Measurements from ENCODE around the gene SCUBE3.

Gene SCUBE3

GRCh38 chr6:35191889-35192288 lies 21.9 kb upstream of the SCUBE3 start:
- peaks cover 57% of the 10 kb centered on the region for H3K27me3 Mint-ChIP-seq
- H3K4me1 Mint-ChIP-seq, result no peaks in the 10 kb centered on the region
- no peak for ATAC-seq
- no peak overlapping the region for H3K27ac Mint-ChIP-seq
- no peak overlapping the region for H3K4me3 Mint-ChIP-seq
- H3K9me3 Mint-ChIP-seq, result no peaks in the 10 kb centered on the region
- no peaks in the 10 kb centered on the region for H3K36me3 Mint-ChIP-seq

GRCh38 chr6:35192301-35192860 lies 21.4 kb upstream of the SCUBE3 start:
- Mint-ChIP-seq H3K4me3 (no peak overlapping the region), H3K9me3 (no peaks in the 10 kb centered on the region), H3K36me3 (no peaks in the 10 kb centered on the region), H3K27ac (no peak overlapping the region), H3K4me1 (no peaks in the 10 kb centered on the region), H3K27me3 (peaks cover 62% of the 10 kb centered on the region)
- peak; percentile 32 for ATAC-seq

- no peaks in the 10 kb centered on the region for H3K9me3 Mint-ChIP-seq
- no peaks in the 10 kb centered on the region for H3K4me1 Mint-ChIP-seq
- no peak overlapping the region for H3K27ac Mint-ChIP-seq
- peaks cover 68% of the 10 kb centered on the region for H3K27me3 Mint-ChIP-seq
- ATAC-seq, result no peak
- H3K4me3 Mint-ChIP-seq, result no peak overlapping the region
- H3K36me3 Mint-ChIP-seq, result no peaks in the 10 kb centered on the region
Observed at GRCh38 chr6:35194390-35194789, 19.4 kb upstream of the SCUBE3 start.

GRCh38 chr6:35195120-35195780 lies 18.5 kb upstream of the SCUBE3 start:
- no peak overlapping the region for H3K4me3 Mint-ChIP-seq
- H3K36me3 Mint-ChIP-seq, result no peaks in the 10 kb centered on the region
- peaks cover 77% of the 10 kb centered on the region for H3K27me3 Mint-ChIP-seq
- no peak overlapping the region for H3K27ac Mint-ChIP-seq
- no peaks in the 10 kb centered on the region for H3K4me1 Mint-ChIP-seq
- ATAC-seq, result no peak
- no peaks in the 10 kb centered on the region for H3K9me3 Mint-ChIP-seq

GRCh38 chr6:35197196-35197595 lies 16.6 kb upstream of the SCUBE3 start:
- Mint-ChIP-seq H3K27ac (no peak overlapping the region), H3K27me3 (peaks cover 80% of the 10 kb centered on the region), H3K9me3 (no peaks in the 10 kb centered on the region)

GRCh38 chr6:35199866-35200265 lies 13.9 kb upstream of the SCUBE3 start:
- no peaks in the 10 kb centered on the region for H3K4me1 Mint-ChIP-seq
- no peak overlapping the region for H3K27ac Mint-ChIP-seq
- no peaks in the 10 kb centered on the region for H3K9me3 Mint-ChIP-seq
- H3K36me3 Mint-ChIP-seq, result no peaks in the 10 kb centered on the region
- ATAC-seq, result no peak
- H3K4me3 Mint-ChIP-seq, result no peak overlapping the region
- H3K27me3 Mint-ChIP-seq, result peaks cover 92% of the 10 kb centered on the region

More at GRCh38 chr6:35197196-35197595, 16.6 kb upstream of the SCUBE3 start:
- Mint-ChIP-seq H3K36me3 (no peaks in the 10 kb centered on the region), H3K4me3 (no peak overlapping the region), H3K4me1 (no peaks in the 10 kb centered on the region)
- ATAC-seq, result no peak

- Mint-ChIP-seq H3K4me1 (no peaks in the 10 kb centered on the region), H3K27me3 (peaks cover 86% of the 10 kb centered on the region), H3K4me3 (no peak overlapping the region), H3K9me3 (no peaks in the 10 kb centered on the region), H3K36me3 (no peaks in the 10 kb centered on the region), H3K27ac (no peak overlapping the region)
- ATAC-seq, result no peak
Observed at GRCh38 chr6:35202066-35202546, 11.7 kb upstream of the SCUBE3 start.

GRCh38 chr6:35203152-35203670 lies 10.5 kb upstream of the SCUBE3 start:
- Mint-ChIP-seq H3K27ac (no peak overlapping the region), H3K4me1 (peaks cover under 1% of the 10 kb centered on the region), H3K27me3 (peaks cover 91% of the 10 kb centered on the region), H3K36me3 (no peaks in the 10 kb centered on the region), H3K4me3 (no peak overlapping the region), H3K9me3 (no peaks in the 10 kb centered on the region)
- no peak for ATAC-seq

- Mint-ChIP-seq H3K4me1 (peaks cover 5% of the 10 kb centered on the region), H3K36me3 (no peaks in the 10 kb centered on the region), H3K4me3 (no peak overlapping the region), H3K9me3 (no peaks in the 10 kb centered on the region), H3K27me3 (peaks cover 91% of the 10 kb centered on the region), H3K27ac (no peak overlapping the region)
- no peak for ATAC-seq
Observed at GRCh38 chr6:35203680-35204079, 10.1 kb upstream of the SCUBE3 start.

- ATAC-seq, result no peak
- no peaks in the 10 kb centered on the region for H3K36me3 Mint-ChIP-seq
- no peak overlapping the region for H3K27ac Mint-ChIP-seq
- H3K4me1 Mint-ChIP-seq, result peaks cover 10% of the 10 kb centered on the region
- H3K27me3 Mint-ChIP-seq, result peaks cover 72% of the 10 kb centered on the region
- H3K9me3 Mint-ChIP-seq, result no peaks in the 10 kb centered on the region
- H3K4me3 Mint-ChIP-seq, result no peak overlapping the region
Observed at GRCh38 chr6:35206346-35206745, 7.4 kb upstream of the SCUBE3 start.

- no peak overlapping the region for H3K4me3 Mint-ChIP-seq
- H3K27ac Mint-ChIP-seq, result no peak overlapping the region
- peaks cover 17% of the 10 kb centered on the region for H3K4me1 Mint-ChIP-seq
- no peak for ATAC-seq
- H3K36me3 Mint-ChIP-seq, result no peaks in the 10 kb centered on the region
- H3K9me3 Mint-ChIP-seq, result no peaks in the 10 kb centered on the region
- H3K27me3 Mint-ChIP-seq, result peaks cover 72% of the 10 kb centered on the region
Observed at GRCh38 chr6:35208419-35208818, 5.3 kb upstream of the SCUBE3 start.

- ATAC-seq, result no peak
- H3K4me3 Mint-ChIP-seq, result no peak overlapping the region
- no peaks in the 10 kb centered on the region for H3K36me3 Mint-ChIP-seq
- H3K4me1 Mint-ChIP-seq, result peaks cover 17% of the 10 kb centered on the region
- no peak overlapping the region for H3K27ac Mint-ChIP-seq
- H3K9me3 Mint-ChIP-seq, result no peaks in the 10 kb centered on the region
- peaks cover 69% of the 10 kb centered on the region for H3K27me3 Mint-ChIP-seq
Observed at GRCh38 chr6:35209081-35209480, 4.7 kb upstream of the SCUBE3 start.

- H3K4me1 Mint-ChIP-seq, result peaks cover 17% of the 10 kb centered on the region
- no peaks in the 10 kb centered on the region for H3K9me3 Mint-ChIP-seq
- H3K4me3 Mint-ChIP-seq, result no peak overlapping the region
- peaks cover 66% of the 10 kb centered on the region for H3K27me3 Mint-ChIP-seq
- no peak for ATAC-seq
- no peaks in the 10 kb centered on the region for H3K36me3 Mint-ChIP-seq
- no peak overlapping the region for H3K27ac Mint-ChIP-seq
Observed at GRCh38 chr6:35209622-35210247, 4.0 kb upstream of the SCUBE3 start.

- Mint-ChIP-seq H3K9me3 (no peaks in the 10 kb centered on the region), H3K27ac (no peak overlapping the region), H3K27me3 (peaks cover 74% of the 10 kb centered on the region)
Observed at GRCh38 chr6:35213298-35213791, 411 bp upstream of the SCUBE3 start.

GRCh38 chr6:35214869-35215664 lies 1.3 kb downstream of the SCUBE3 start:
- Mint-ChIP-seq H3K27ac (no peak overlapping the region), H3K4me1 (peaks cover 7% of the 10 kb centered on the region), H3K4me3 (no peak overlapping the region), H3K27me3 (peaks cover 76% of the 10 kb centered on the region), H3K9me3 (no peaks in the 10 kb centered on the region), H3K36me3 (no peaks in the 10 kb centered on the region)
- no peak for ATAC-seq

More at GRCh38 chr6:35213298-35213791, 411 bp upstream of the SCUBE3 start:
- H3K4me3 Mint-ChIP-seq, result peak overlapping the region; percentile 54
- ATAC-seq, result no peak
- no peaks in the 10 kb centered on the region for H3K36me3 Mint-ChIP-seq
- H3K4me1 Mint-ChIP-seq, result peaks cover 15% of the 10 kb centered on the region
